Endodermal cell (in vitro differentiated cells): ENCODE measurements around the gene NUBPL. TPM values are rescaled to one million over a fixed set of nuclear protein-coding genes. Genes with fewer than 3 reads are reported as not detected.

Experiments
- DNase-seq: peaks from one replicate; pipeline ENCODE4 v3.0.0-alpha.2; 2017
- H3K27ac ChIP-seq: 2 replicates; pipeline ENCODE4 v1.5.1; 2013; ENCODE audit warnings: mild to moderate bottlenecking, low read depth, low read length, moderate library complexity
- H3K27me3 ChIP-seq: 2 replicates; pipeline ENCODE4 v1.6.1; 2013; ENCODE audit warnings: mild to moderate bottlenecking, low read length, moderate library complexity; ENCODE audit not compliant: insufficient read depth, control insufficient read depth, poor library complexity, severe bottlenecking
- H3K36me3 ChIP-seq: 2 replicates; pipeline ENCODE4 v1.7.0; 2013; ENCODE audit warnings: mild to moderate bottlenecking, low read length, moderate library complexity; ENCODE audit not compliant: control insufficient read depth, insufficient read depth
- H3K4me1 ChIP-seq: one replicate; pipeline ENCODE4 v1.7.0; 2013; ENCODE audit warnings: low read length; ENCODE audit not compliant: control insufficient read depth, insufficient read depth
- H3K4me3 ChIP-seq: 2 replicates; pipeline ENCODE4 v1.5.1; 2013; ENCODE audit warnings: mild to moderate bottlenecking, low read length, moderate library complexity
- H3K9ac ChIP-seq: 2 replicates; pipeline ENCODE4 v1.6.1; 2013; ENCODE audit warnings: mild to moderate bottlenecking, low read length, moderate library complexity; ENCODE audit not compliant: poor library complexity, severe bottlenecking; ENCODE audit errors: extremely low read depth
- H3K9me3 ChIP-seq: 2 replicates; pipeline ENCODE4 v1.6.1; 2013; ENCODE audit warnings: mild to moderate bottlenecking, low read length, moderate library complexity; ENCODE audit not compliant: control insufficient read depth
- H3K27ac Mint-ChIP-seq: 2 replicates; pipeline ENCODE4 v1.8.0; 2020; ENCODE audit warnings: mixed read lengths
- H3K27me3 Mint-ChIP-seq: 2 replicates; pipeline ENCODE4 v1.8.0; 2021; ENCODE audit warnings: mild to moderate bottlenecking, mixed read lengths; ENCODE audit not compliant: insufficient read depth
- H3K36me3 Mint-ChIP-seq: 2 replicates; pipeline ENCODE4 v1.8.0; 2020; ENCODE audit warnings: low read depth, mixed read lengths
- H3K4me1 Mint-ChIP-seq: 2 replicates; pipeline ENCODE4 v1.8.0; 2020; ENCODE audit warnings: mixed read lengths
- H3K4me3 Mint-ChIP-seq: 2 replicates; pipeline ENCODE4 v1.8.0; 2020; ENCODE audit warnings: mild to moderate bottlenecking, moderate library complexity, mixed read lengths
- H3K9me3 Mint-ChIP-seq: 2 replicates; pipeline ENCODE4 v1.8.0; 2020; ENCODE audit warnings: mild to moderate bottlenecking, mixed read lengths
- WGBS, 2 experiments: methylation state at CpG; one replicate each; pipeline versions ENCODE4 v1.1.5 to v1.1.7; 2013; ENCODE audit warnings: missing lambda C conversion rate in 2 of 2, mixed read lengths in 1 of 2; ENCODE audit not compliant: insufficient coverage in 1 of 2, insufficient read length in 1 of 2; 5-methylcytosine and 5-hydroxymethylcytosine counted together
- total RNA-seq, 2 donors: library from RNA; stranded (reverse); fragmentation: NEBNext Ultra II Directional in 1 of 2; extraction: Animal tissue kit (Norgen Biotek cat#: 25700) in 1 of 2; gene quantifications; 2 replicates in 1 of 2; 3 replicates in 1 of 2; pipeline ENCODE4 v1.2.1, GENCODE V29; 2021
- TF ChIP-seq, protein P1 (sequence below): fragments of 200-600 bp; sonication (generic); conservative IDR thresholded peaks from 2 replicates; pipeline ENCODE4 v1.5.0; 2021; ENCODE audit warnings: antibody characterized with exemption, mild to moderate bottlenecking

Gene NUBPL
- total RNA-seq, 2 donors from 2014 or later = 12.2 to 14.0 TPM

- no peaks in the 10 kb centered on the region for H3K27me3 ChIP-seq
- Mint-ChIP-seq H3K27me3 (no peaks in the 10 kb centered on the region), H3K27ac (no peak overlapping the region), H3K9me3 (no peaks in the 10 kb centered on the region), H3K4me3 (no peak overlapping the region), H3K4me1 (no peaks in the 10 kb centered on the region), H3K36me3 (no peaks in the 10 kb centered on the region)
- TF ChIP-seq, protein P1, sequence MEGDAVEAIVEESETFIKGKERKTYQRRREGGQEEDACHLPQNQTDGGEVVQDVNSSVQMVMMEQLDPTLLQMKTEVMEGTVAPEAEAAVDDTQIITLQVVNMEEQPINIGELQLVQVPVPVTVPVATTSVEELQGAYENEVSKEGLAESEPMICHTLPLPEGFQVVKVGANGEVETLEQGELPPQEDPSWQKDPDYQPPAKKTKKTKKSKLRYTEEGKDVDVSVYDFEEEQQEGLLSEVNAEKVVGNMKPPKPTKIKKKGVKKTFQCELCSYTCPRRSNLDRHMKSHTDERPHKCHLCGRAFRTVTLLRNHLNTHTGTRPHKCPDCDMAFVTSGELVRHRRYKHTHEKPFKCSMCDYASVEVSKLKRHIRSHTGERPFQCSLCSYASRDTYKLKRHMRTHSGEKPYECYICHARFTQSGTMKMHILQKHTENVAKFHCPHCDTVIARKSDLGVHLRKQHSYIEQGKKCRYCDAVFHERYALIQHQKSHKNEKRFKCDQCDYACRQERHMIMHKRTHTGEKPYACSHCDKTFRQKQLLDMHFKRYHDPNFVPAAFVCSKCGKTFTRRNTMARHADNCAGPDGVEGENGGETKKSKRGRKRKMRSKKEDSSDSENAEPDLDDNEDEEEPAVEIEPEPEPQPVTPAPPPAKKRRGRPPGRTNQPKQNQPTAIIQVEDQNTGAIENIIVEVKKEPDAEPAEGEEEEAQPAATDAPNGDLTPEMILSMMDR = no peak
- H3K4me3 ChIP-seq = no peak overlapping the region
- no peak overlapping the region for H3K27ac ChIP-seq
- WGBS, 2 experiments = 100% methylated on average over 1 of the region's 4 CpGs; no CpG with 5 or more reads in 1 of the 2 experiments
- no peaks in the 10 kb centered on the region for H3K4me1 ChIP-seq
- no peaks in the 10 kb centered on the region for H3K36me3 ChIP-seq
- no peaks in the 10 kb centered on the region for H3K9me3 ChIP-seq
- no peak for DNase-seq
- no peak overlapping the region for H3K9ac ChIP-seq
These were observed 200.1 kb downstream of the NUBPL start for GRCh38 chr14:31761325-31761724.

- Histone ChIP-seq H3K27ac (no peak overlapping the region), H3K9me3 (no peaks in the 10 kb centered on the region), H3K27me3 (no peaks in the 10 kb centered on the region), H3K36me3 (no peaks in the 10 kb centered on the region), H3K9ac (no peak overlapping the region), H3K4me1 (no peaks in the 10 kb centered on the region), H3K4me3 (no peak overlapping the region)
- Mint-ChIP-seq H3K36me3 (no peaks in the 10 kb centered on the region), H3K27me3 (no peaks in the 10 kb centered on the region), H3K4me3 (no peak overlapping the region), H3K27ac (no peak overlapping the region), H3K4me1 (no peaks in the 10 kb centered on the region), H3K9me3 (no peaks in the 10 kb centered on the region)
- WGBS, 2 experiments = 78 to 87% methylated on average over 1 of the region's 1 CpG
- DNase-seq = no peak
- TF ChIP-seq, protein P1 = no peak
These were observed 201.8 kb downstream of the NUBPL start for GRCh38 chr14:31763041-31763440.

- DNase-seq = no peak
- H3K27me3 Mint-ChIP-seq = no peaks in the 10 kb centered on the region
- no peak overlapping the region for H3K4me3 ChIP-seq
- no peaks in the 10 kb centered on the region for H3K4me1 Mint-ChIP-seq
- H3K36me3 Mint-ChIP-seq = no peaks in the 10 kb centered on the region
- H3K4me1 ChIP-seq = no peaks in the 10 kb centered on the region
- no peaks in the 10 kb centered on the region for H3K9me3 Mint-ChIP-seq
- H3K27me3 ChIP-seq = no peaks in the 10 kb centered on the region
- H3K27ac ChIP-seq = no peak overlapping the region
- no peak overlapping the region for H3K4me3 Mint-ChIP-seq
- no peak overlapping the region for H3K27ac Mint-ChIP-seq
- TF ChIP-seq, protein P1 = no peak
- no peak overlapping the region for H3K9ac ChIP-seq
- WGBS, 2 experiments = 96 to 100% methylated on average over 5 of the region's 5 CpGs
- no peaks in the 10 kb centered on the region for H3K36me3 ChIP-seq
- no peaks in the 10 kb centered on the region for H3K9me3 ChIP-seq
These were observed 205.2 kb downstream of the NUBPL start for GRCh38 chr14:31766315-31766892.
